IMR-90 (cell line): ENCODE data around the gene THBS4. TPM values are rescaled to one million over a fixed set of nuclear protein-coding genes. Genes with fewer than 3 reads are reported as not detected.

Source experiments
- ATAC-seq: fragments of 200-7000 bp; cut with Tn5 transposase; 2 replicates; pipeline ENCODE4 v1.9.1; 2020; ENCODE audit warnings: low read depth, mild to moderate bottlenecking, moderate library complexity
- BruUV-seq: library from RNA; stranded (reverse); fragments of 400-500 nt; replicated peaks from 2 replicates; lab custom pipeline; 2021; lab: Mats Ljungman, UMichigan
- CTCF ChIA-PET: fragments of 300-600 bp; formaldehyde crosslinking; extraction: SDS; loops from one replicate; lab custom pipeline; 2021; ENCODE audit warnings: antibody characterized with exemption; lab: Yijun Ruan, JAX
- POLR2A ChIA-PET: fragments of 300-600 bp; sonication (Branson Sonifier 250); formaldehyde crosslinking; loops from one replicate; lab custom pipeline; 2022; ENCODE audit warnings: antibody characterized with exemption; ENCODE audit not compliant: unreplicated experiment; lab: Charles Lee
- DNase-seq: peaks from one replicate; pipeline ENCODE4 v3.0.0; 2013
- H2AFZ ChIP-seq: replicated peaks from 2 replicates; pipeline ENCODE3; 2013; ENCODE audit warnings: low read length, mild to moderate bottlenecking; ENCODE audit not compliant: poor library complexity
- H2AK5ac ChIP-seq: 2 replicates; pipeline ENCODE4 v1.6.1; 2013; ENCODE audit warnings: low read depth, low read length, inconsistent platforms
- H2AK9ac ChIP-seq: replicated peaks from 2 replicates; pipeline ENCODE3; 2013; ENCODE audit warnings: mild to moderate bottlenecking, low read depth, low read length, moderate library complexity; ENCODE audit not compliant: poor library complexity
- H2BK120ac ChIP-seq: 2 replicates; pipeline ENCODE4 v1.6.1; 2013; ENCODE audit warnings: low read depth, low read length, inconsistent platforms
- H2BK15ac ChIP-seq: 3 replicates; pipeline ENCODE4 v1.6.1; 2013; ENCODE audit warnings: low read depth, low read length, inconsistent platforms
- H2BK20ac ChIP-seq: 2 replicates; pipeline ENCODE4 v1.6.1; 2013; ENCODE audit warnings: low read depth, mild to moderate bottlenecking, inconsistent platforms, low read length, moderate library complexity
- H2BK5ac ChIP-seq: 2 replicates; pipeline ENCODE4 v1.6.1; 2013; ENCODE audit warnings: mild to moderate bottlenecking, low read depth, low read length, inconsistent platforms; ENCODE audit not compliant: poor library complexity, severe bottlenecking
- H3K14ac ChIP-seq: replicated peaks from 2 replicates; pipeline ENCODE4 v1.6.1; 2013; ENCODE audit warnings: low read depth, low read length, inconsistent platforms
- H3K18ac ChIP-seq: 2 replicates; pipeline ENCODE4 v1.6.1; 2013; ENCODE audit warnings: low read depth, low read length, control low read depth
- H3K23ac ChIP-seq: 2 replicates; pipeline ENCODE4 v1.6.1; 2013; ENCODE audit warnings: low read depth, low read length, inconsistent platforms
- H3K27ac ChIP-seq: 2 replicates; pipeline ENCODE4 v1.5.1; 2013; ENCODE audit warnings: mild to moderate bottlenecking, control low read depth, low read length; ENCODE audit not compliant: insufficient read depth
- H3K27me3 ChIP-seq: 2 replicates; pipeline ENCODE4 v1.6.1; 2013; ENCODE audit warnings: low read length; ENCODE audit not compliant: control insufficient read depth, insufficient read depth
- H3K36me3 ChIP-seq: 2 replicates; pipeline ENCODE4 v1.6.1; 2013; ENCODE audit warnings: low read length, mixed read lengths; ENCODE audit not compliant: control insufficient read depth, insufficient read depth
- H3K4ac ChIP-seq: 2 replicates; pipeline ENCODE4 v1.6.1; 2013; ENCODE audit warnings: low read depth, low read length, inconsistent platforms
- H3K4me1 ChIP-seq: 2 replicates; pipeline ENCODE4 v1.6.1; 2013; ENCODE audit warnings: low read length, mixed read lengths; ENCODE audit not compliant: control insufficient read depth, insufficient read depth
- H3K4me2 ChIP-seq: 2 replicates; pipeline ENCODE4 v1.6.1; 2013; ENCODE audit warnings: low read depth, mild to moderate bottlenecking, control low read depth, low read length, moderate library complexity
- H3K4me3 ChIP-seq: 2 replicates; pipeline ENCODE4 v1.5.1; 2013; ENCODE audit warnings: low read depth, mild to moderate bottlenecking, control low read depth, low read length, moderate library complexity; ENCODE audit not compliant: insufficient read depth
- H3K56ac ChIP-seq: 2 replicates; pipeline ENCODE4 v1.6.1; 2013; ENCODE audit warnings: low read length, inconsistent platforms; ENCODE audit not compliant: insufficient read depth; ENCODE audit errors: extremely low read depth
- H3K79me1 ChIP-seq, 2 experiments: 2 replicates each; pipeline ENCODE4 v1.6.1; 2013; ENCODE audit warnings: low read length in 2 of 2, inconsistent platforms in 1 of 2, low read depth in 1 of 2
- H3K9ac ChIP-seq: 2 replicates; pipeline ENCODE4 v1.6.1; 2013; ENCODE audit warnings: low read depth, low read length, control low read depth
- H3K9me1 ChIP-seq: 2 replicates; pipeline ENCODE4 v1.6.1; 2013; ENCODE audit warnings: low read length, inconsistent platforms; ENCODE audit not compliant: insufficient read depth
- H3K9me3 ChIP-seq: 2 replicates; pipeline ENCODE4 v1.6.1; 2013; ENCODE audit warnings: low read length; ENCODE audit not compliant: control insufficient read depth, insufficient read depth
- H4K20me1 ChIP-seq: 2 replicates; pipeline ENCODE4 v1.6.1; 2013; ENCODE audit warnings: low read length, inconsistent platforms; ENCODE audit not compliant: insufficient read depth
- H4K5ac ChIP-seq: 2 replicates; pipeline ENCODE4 v1.6.1; 2013; ENCODE audit warnings: mild to moderate bottlenecking, low read depth, low read length, control low read depth
- H4K8ac ChIP-seq, 2 experiments: 2 replicates each; pipeline ENCODE4 v1.6.1; 2013; ENCODE audit warnings: low read depth in 2 of 2, low read length in 2 of 2, control low read depth in 1 of 2, inconsistent platforms in 1 of 2
- H4K91ac ChIP-seq: 2 replicates; pipeline ENCODE4 v1.6.1; 2013; ENCODE audit warnings: low read depth, low read length, inconsistent platforms; ENCODE audit not compliant: insufficient read depth
- BHLHE40 ChIP-seq: fragments of 150-350 bp; IDR thresholded peaks from 2 replicates; pipeline ENCODE4 v1.6.1; 2016; ENCODE audit warnings: mild to moderate bottlenecking, low read depth, low read length
- CEBPB ChIP-seq: IDR thresholded peaks from 2 replicates; pipeline ENCODE4 v1.6.1; 2012; ENCODE audit warnings: low read depth, low read length, improper control_type of control experiment
- FOS ChIP-seq: fragments of 150-350 bp; IDR thresholded peaks from 2 replicates; pipeline ENCODE4 v1.6.1; 2016; ENCODE audit warnings: low read depth, low read length
- MAZ ChIP-seq: IDR thresholded peaks from 2 replicates; pipeline ENCODE4 v1.6.1; 2012; ENCODE audit warnings: low read depth, mild to moderate bottlenecking, low read length, improper control_type of control experiment, moderate library complexity, borderline replicate concordance
- MXI1 ChIP-seq: IDR thresholded peaks from 2 replicates; pipeline ENCODE4 v1.6.1; 2012; ENCODE audit warnings: low read depth, mild to moderate bottlenecking, low read length, moderate library complexity, borderline replicate concordance
- NFE2L2 ChIP-seq: fragments of 150-350 bp; IDR thresholded peaks from 2 replicates; pipeline ENCODE4 v1.6.1; 2016; ENCODE audit warnings: low read depth, mild to moderate bottlenecking, low read length
- POLR2A ChIP-seq: IDR thresholded peaks from 2 replicates; pipeline ENCODE4 v1.6.1; 2012; ENCODE audit warnings: mild to moderate bottlenecking, low read depth, low read length
- RCOR1 ChIP-seq: IDR thresholded peaks from 2 replicates; pipeline ENCODE4 v1.6.1; 2012; ENCODE audit warnings: mild to moderate bottlenecking, low read length, improper control_type of control experiment; ENCODE audit not compliant: insufficient replicate concordance
- SMC3 ChIP-seq: fragments of 150-350 bp; IDR thresholded peaks from 2 replicates; pipeline ENCODE4 v1.6.1; 2016; ENCODE audit warnings: low read depth, mild to moderate bottlenecking, antibody characterized with exemption, low read length, moderate library complexity
- whole genome bisulfite sequencing, 2 experiments: methylation state at CpG; one replicate each; pipeline versions ENCODE4 v1.1.5 to v1.1.7; 2013; ENCODE audit warnings: missing lambda C conversion rate in 2 of 2; ENCODE audit not compliant: insufficient read length in 1 of 2; ENCODE audit errors: extremely low coverage in 2 of 2; 5-methylcytosine and 5-hydroxymethylcytosine counted together
- dilution Hi-C: fragments of 300-500 bp; cut with HindIII; formaldehyde crosslinking; loops from one replicate; pipeline ENCODE4 v1.14.3; 2018; ENCODE audit warnings: low sequenced_read_pairs; ENCODE audit not compliant: unreplicated experiment
- in situ Hi-C: fragments of 300-500 bp; cut with MboI; formaldehyde crosslinking; loops from 3 replicates; pipeline ENCODE4 v1.14.3; 2019; ENCODE audit warnings: low sequenced_read_pairs, inconsistent platforms, mixed read lengths
- intact Hi-C: fragments of 100-400 bp; cut with micrococcal nuclease; formaldehyde crosslinking; loops from 2 replicates; pipeline ENCODE4 v1.10.0; 2022
- polyA plus RNA-seq, 3 experiments: library from polyadenylated mRNA; depleted of rRNA; stranded (reverse); fragments of >200 nt; gene quantifications; 2 replicates each; pipeline ENCODE4 v1.2.3, GENCODE V29; 2012; ENCODE audit warnings: low replicate concordance in 1 of 3
- total RNA-seq: library from RNA; depleted of rRNA; stranded (reverse); fragments of >200 nt; gene quantifications from 2 replicates; pipeline ENCODE4 v1.2.3, GENCODE V29; 2012
- TF ChIP-seq, protein P1 (sequence below): fragments of 150-350 bp; IDR thresholded peaks from 2 replicates; pipeline ENCODE4 v1.6.1; 2016; ENCODE audit warnings: low read depth, mild to moderate bottlenecking, low read length, moderate library complexity, borderline replicate concordance

THBS4 gene
- total and polyA plus RNA-seq, 2 of the 4 experiments (the other 2 are of a cell fraction): 0.90 to 0.92 TPM

- POLR2A ChIA-PET: no interaction called here
- Histone ChIP-seq H2AK5ac (no peak overlapping the region), H3K23ac (no peak overlapping the region), H3K56ac (no peak overlapping the region), H3K79me1 (no peaks in the 10 kb centered on the region), H3K27me3 (peaks cover 19% of the 10 kb centered on the region), H3K4ac (no peak overlapping the region), H3K4me2 (no peak overlapping the region), H4K91ac (no peak overlapping the region), H2BK120ac (no peak overlapping the region), H3K9me3 (no peaks in the 10 kb centered on the region), H3K27ac (no peak overlapping the region), H3K18ac (no peak overlapping the region), H4K20me1 (no peaks in the 10 kb centered on the region), H2AFZ (no peak overlapping the region), H3K9me1 (no peaks in the 10 kb centered on the region), H2BK15ac (no peak overlapping the region), H4K5ac (no peak overlapping the region), H2AK9ac (no peak overlapping the region), H2BK5ac (no peak overlapping the region), H4K8ac (no peak overlapping the region), H3K36me3 (no peaks in the 10 kb centered on the region), H3K4me3 (no peak overlapping the region), H3K14ac (no peak overlapping the region), H3K9ac (no peak overlapping the region), H2BK20ac (no peak overlapping the region), H3K4me1 (no peaks in the 10 kb centered on the region)
- CTCF ChIA-PET: interaction anchor here (0.6 kb wide), 1 partner anchor 227 kb away, joined by 3 read pairs; no protein-coding TSS in a partner anchor
- 89% methylated on average over 3 of the region's 7 CpGs; no CpG with 5 or more reads in 1 of the 2 experiments for WGBS, 2 experiments
- ATAC-seq: no peak
- no peak for DNase-seq
- dilution Hi-C loops: no loop called here
- TF ChIP-seq SMC3 (no peak), POLR2A (no peak), BHLHE40 (no peak), NFE2L2 (no peak), CEBPB (no peak), MXI1 (no peak), RCOR1 (no peak), MAZ (no peak), FOS (no peak)
- TF ChIP-seq, protein P1, sequence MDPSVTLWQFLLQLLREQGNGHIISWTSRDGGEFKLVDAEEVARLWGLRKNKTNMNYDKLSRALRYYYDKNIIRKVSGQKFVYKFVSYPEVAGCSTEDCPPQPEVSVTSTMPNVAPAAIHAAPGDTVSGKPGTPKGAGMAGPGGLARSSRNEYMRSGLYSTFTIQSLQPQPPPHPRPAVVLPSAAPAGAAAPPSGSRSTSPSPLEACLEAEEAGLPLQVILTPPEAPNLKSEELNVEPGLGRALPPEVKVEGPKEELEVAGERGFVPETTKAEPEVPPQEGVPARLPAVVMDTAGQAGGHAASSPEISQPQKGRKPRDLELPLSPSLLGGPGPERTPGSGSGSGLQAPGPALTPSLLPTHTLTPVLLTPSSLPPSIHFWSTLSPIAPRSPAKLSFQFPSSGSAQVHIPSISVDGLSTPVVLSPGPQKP: no peak
- no TSS peak for BruUV-seq
- intact Hi-C loops: no loop called here
- in situ Hi-C loops: no loop called here
Measured at GRCh38 chr5:80105698-80106439, 70.7 kb downstream of the THBS4 start.
